Type B pancreatic cell (in vitro differentiated cells): ENCODE results near the gene BCKDK. TPM values are rescaled to one million over a fixed set of nuclear protein-coding genes. Genes with fewer than 3 reads are reported as not detected.

Experiments used
- DNase-seq: peaks from one replicate; pipeline ENCODE4 v3.0.0; 2021; ENCODE audit warnings: mixed read lengths; ENCODE audit not compliant: unreplicated experiment; ENCODE audit errors: extremely low spot score
- H3K27ac Mint-ChIP-seq: 2 replicates; pipeline ENCODE4 v1.8.0; 2021; ENCODE audit warnings: mild to moderate bottlenecking, mixed read lengths
- H3K27me3 Mint-ChIP-seq: 2 replicates; pipeline ENCODE4 v1.8.0; 2021; ENCODE audit warnings: mixed read lengths
- H3K36me3 Mint-ChIP-seq: 2 replicates; pipeline ENCODE4 v1.8.0; 2021; ENCODE audit warnings: mixed read lengths
- H3K4me1 Mint-ChIP-seq: one replicate; pipeline ENCODE4 v1.8.0; 2021; ENCODE audit warnings: mixed read lengths; ENCODE audit not compliant: unreplicated experiment
- H3K4me3 Mint-ChIP-seq: 2 replicates; pipeline ENCODE4 v1.8.0; 2021; ENCODE audit warnings: mild to moderate bottlenecking, mixed read lengths
- H3K9me3 Mint-ChIP-seq: 2 replicates; pipeline ENCODE4 v1.8.0; 2021; ENCODE audit warnings: mixed read lengths
- total RNA-seq: library from RNA; stranded (reverse); gene quantifications from 2 replicates; pipeline ENCODE4 v1.2.1, GENCODE V29; 2021; ENCODE audit warnings: low replicate concordance
- TF ChIP-seq, protein P1 (sequence below): fragments of 200-600 bp; sonication (generic); conservative IDR thresholded peaks from 2 replicates; pipeline ENCODE4 v1.5.0; 2021; ENCODE audit warnings: antibody characterized with exemption, mild to moderate bottlenecking

The BCKDK gene
- total RNA-seq, 1 donor from 2014 or later: 44.5 TPM

- Mint-ChIP-seq H3K4me1 (peaks cover 5% of the 10 kb centered on the region), H3K36me3 (no peaks in the 10 kb centered on the region), H3K9me3 (no peaks in the 10 kb centered on the region), H3K4me3 (no peak overlapping the region), H3K27ac (no peak overlapping the region), H3K27me3 (no peaks in the 10 kb centered on the region)
- TF ChIP-seq, protein P1, sequence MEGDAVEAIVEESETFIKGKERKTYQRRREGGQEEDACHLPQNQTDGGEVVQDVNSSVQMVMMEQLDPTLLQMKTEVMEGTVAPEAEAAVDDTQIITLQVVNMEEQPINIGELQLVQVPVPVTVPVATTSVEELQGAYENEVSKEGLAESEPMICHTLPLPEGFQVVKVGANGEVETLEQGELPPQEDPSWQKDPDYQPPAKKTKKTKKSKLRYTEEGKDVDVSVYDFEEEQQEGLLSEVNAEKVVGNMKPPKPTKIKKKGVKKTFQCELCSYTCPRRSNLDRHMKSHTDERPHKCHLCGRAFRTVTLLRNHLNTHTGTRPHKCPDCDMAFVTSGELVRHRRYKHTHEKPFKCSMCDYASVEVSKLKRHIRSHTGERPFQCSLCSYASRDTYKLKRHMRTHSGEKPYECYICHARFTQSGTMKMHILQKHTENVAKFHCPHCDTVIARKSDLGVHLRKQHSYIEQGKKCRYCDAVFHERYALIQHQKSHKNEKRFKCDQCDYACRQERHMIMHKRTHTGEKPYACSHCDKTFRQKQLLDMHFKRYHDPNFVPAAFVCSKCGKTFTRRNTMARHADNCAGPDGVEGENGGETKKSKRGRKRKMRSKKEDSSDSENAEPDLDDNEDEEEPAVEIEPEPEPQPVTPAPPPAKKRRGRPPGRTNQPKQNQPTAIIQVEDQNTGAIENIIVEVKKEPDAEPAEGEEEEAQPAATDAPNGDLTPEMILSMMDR: no peak
- no peak for DNase-seq
Measured at GRCh38 chr16:31084584-31085302, 23.4 kb upstream of the BCKDK start.

GRCh38 chr16:31085411-31085810 is 22.8 kb upstream of the BCKDK start:
- no peaks in the 10 kb centered on the region for H3K9me3 Mint-ChIP-seq
- no peak for DNase-seq
- peaks cover 5% of the 10 kb centered on the region for H3K4me1 Mint-ChIP-seq
- H3K27me3 Mint-ChIP-seq: no peaks in the 10 kb centered on the region
- TF ChIP-seq, protein P1: no peak
- H3K4me3 Mint-ChIP-seq: no peak overlapping the region
- H3K36me3 Mint-ChIP-seq: no peaks in the 10 kb centered on the region
- no peak overlapping the region for H3K27ac Mint-ChIP-seq

DNA sequence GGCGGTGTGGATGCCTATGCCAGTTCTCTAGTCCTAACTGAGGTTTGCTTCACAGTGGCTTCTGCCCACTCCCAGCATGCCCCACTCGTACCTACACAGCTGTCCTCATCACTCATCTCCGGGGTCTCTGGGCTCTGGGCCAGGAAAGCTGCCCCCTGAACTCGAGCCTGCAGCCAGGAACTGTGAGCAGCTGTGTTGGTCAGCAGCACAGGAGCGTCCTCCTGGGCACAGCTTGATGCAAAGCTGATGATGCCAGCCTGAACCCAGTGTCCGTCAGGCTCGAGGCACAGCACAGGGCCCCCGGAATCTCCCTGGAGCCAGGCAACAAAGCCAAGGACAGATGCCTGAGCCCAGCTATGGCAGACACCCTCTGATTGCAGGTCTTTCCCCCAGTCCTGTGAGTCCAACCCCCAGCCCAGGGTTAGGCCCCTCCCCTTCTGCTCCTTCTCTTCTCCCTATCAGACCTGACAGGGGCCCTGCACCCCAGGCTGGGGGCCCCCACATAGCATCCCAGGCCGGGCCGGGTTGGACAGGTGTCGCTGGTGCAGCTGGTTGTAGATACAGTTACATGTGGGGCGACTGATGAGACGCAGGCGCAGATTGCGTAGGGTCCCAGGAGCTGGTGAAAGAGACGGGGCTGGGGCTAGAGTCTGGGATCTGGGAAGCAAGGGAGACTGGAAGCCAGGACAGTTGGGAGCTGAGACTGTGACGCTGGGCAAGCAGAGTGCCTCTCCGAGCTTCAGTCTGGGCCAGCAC is 22.1 kb upstream of the BCKDK start:
- no peaks in the 10 kb centered on the region for H3K36me3 Mint-ChIP-seq

GRCh38 chr16:31086629-31086906 is 21.6 kb upstream of the BCKDK start:
- DNase-seq: no peak
- H3K4me3 Mint-ChIP-seq: no peak overlapping the region
- peaks cover 5% of the 10 kb centered on the region for H3K4me1 Mint-ChIP-seq
- no peaks in the 10 kb centered on the region for H3K27me3 Mint-ChIP-seq
- TF ChIP-seq, protein P1: no peak
- no peaks in the 10 kb centered on the region for H3K9me3 Mint-ChIP-seq
- H3K27ac Mint-ChIP-seq: no peak overlapping the region
- H3K36me3 Mint-ChIP-seq: no peaks in the 10 kb centered on the region

More for the DNA sequence above, 22.1 kb upstream of the BCKDK start:
- H3K4me1 Mint-ChIP-seq: peaks cover 5% of the 10 kb centered on the region
- TF ChIP-seq, protein P1: no peak
- H3K27me3 Mint-ChIP-seq: no peaks in the 10 kb centered on the region
- H3K9me3 Mint-ChIP-seq: no peaks in the 10 kb centered on the region
- H3K27ac Mint-ChIP-seq: no peak overlapping the region
- no peak for DNase-seq
- no peak overlapping the region for H3K4me3 Mint-ChIP-seq

DNA sequence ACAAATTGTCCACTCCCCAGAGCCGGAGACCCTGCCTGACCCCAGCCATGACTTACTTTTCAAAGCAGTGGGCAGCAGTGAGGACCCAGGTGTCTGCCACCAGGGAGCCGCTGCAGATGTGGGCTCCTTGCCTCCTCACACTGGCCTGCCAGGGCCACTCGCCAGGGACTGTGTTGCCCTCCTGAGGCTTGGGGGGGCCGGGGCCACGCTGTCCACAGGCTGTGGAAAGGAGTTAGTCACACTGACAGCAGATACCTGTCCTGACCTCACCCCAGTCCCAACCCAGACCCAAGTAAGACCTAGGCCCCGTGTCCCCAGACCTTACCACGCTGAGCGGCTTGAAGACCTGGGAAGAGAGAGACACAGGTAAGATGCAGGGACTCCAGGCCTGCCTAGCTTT is 20.7 kb upstream of the BCKDK start:
- H3K4me1 Mint-ChIP-seq: no peaks in the 10 kb centered on the region
- no peaks in the 10 kb centered on the region for H3K36me3 Mint-ChIP-seq
- H3K27me3 Mint-ChIP-seq: no peaks in the 10 kb centered on the region
- no peak for DNase-seq
- no peaks in the 10 kb centered on the region for H3K9me3 Mint-ChIP-seq
- H3K27ac Mint-ChIP-seq: no peak overlapping the region
- TF ChIP-seq, protein P1: no peak
- no peak overlapping the region for H3K4me3 Mint-ChIP-seq
